Upper lobe of left lung (tissue), 4 donors: Measurements from ENCODE around the gene SLC49A3.

ENCODE experiments used
- CTCF ChIP-seq, 6 experiments: fragments of 450-650 bp in 4 of 6; fragments of 200-600 bp in 2 of 6; sonication (generic) in 2 of 6; IDR thresholded peaks; one replicate each; pipeline ENCODE4 v1.5.1; 2016 to 2019; ENCODE audit warnings: antibody characterized with exemption in 6 of 6
- EP300 ChIP-seq, 4 donors: sonication (generic); formaldehyde crosslinking; IDR thresholded peaks; one replicate each; pipeline ENCODE4 v1.5.1; 2017; ENCODE audit warnings: antibody characterized with exemption in 4 of 4, control low read depth in 2 of 4
- POLR2A ChIP-seq, 4 donors: fragments of 450-650 bp; IDR thresholded peaks; one replicate each; pipeline ENCODE4 v1.5.1; 2016 to 2017; ENCODE audit warnings: antibody characterized with exemption in 4 of 4, mild to moderate bottlenecking in 2 of 4
- POLR2AphosphoS5 ChIP-seq, 2 donors: sonication (generic); formaldehyde crosslinking; IDR thresholded peaks; one replicate each; pipeline ENCODE4 v1.5.1; 2017; ENCODE audit warnings: antibody characterized with exemption in 2 of 2

- TF ChIP-seq CTCF (IDR thresholded peaks at IDR 0.05) (no peak), POLR2A (IDR thresholded peaks at IDR 0.05) (no peak), POLR2AphosphoS5 (IDR thresholded peaks at IDR 0.05) (no peak), EP300 (IDR thresholded peaks at IDR 0.05) (no peak)
These were observed 24.2 kb downstream of the SLC49A3 start for GRCh38 chr4:664713-665231.
